Middle frontal gyrus (tissue), 1 donor: ENCODE measurements around the gene FRZB.

Source experiments
- DNase-seq: peaks from one replicate; pipeline ENCODE4 v3.0.0-alpha.2; 2015; ENCODE audit warnings: low spot score; ENCODE audit errors: extremely low spot score

The FRZB gene

GRCh38 chr2:182804128-182804527, 62.3 kb downstream of the FRZB start:
- DNase-seq: no peak

- DNase-seq: no peak
These were observed 67.7 kb downstream of the FRZB start for GRCh38 chr2:182798736-182799135.

- no peak for DNase-seq
These were observed 74.0 kb downstream of the FRZB start for GRCh38 chr2:182792441-182792840.

- DNase-seq: no peak
These were observed 81.7 kb downstream of the FRZB start for GRCh38 chr2:182784777-182785176.

- no peak for DNase-seq
These were observed 82.3 kb downstream of the FRZB start for GRCh38 chr2:182784058-182784706.
